H1 (cell line): ENCODE measurements around the gene DLL1. TPM values are rescaled to one million over a fixed set of nuclear protein-coding genes. Genes with fewer than 3 reads are reported as not detected.

Experiments used
- CTCF ChIA-PET: fragments of 300-600 bp; sonication (Branson Sonifier 250); formaldehyde crosslinking; loops from one replicate; lab custom pipeline; 2021; ENCODE audit not compliant: partially characterized antibody; lab: Charles Lee
- POLR2A ChIA-PET: fragments of 300-600 bp; sonication (Branson Sonifier 250); formaldehyde crosslinking; loops from one replicate; lab custom pipeline; 2021; ENCODE audit warnings: inconsistent platforms; ENCODE audit not compliant: partially characterized antibody; lab: Charles Lee
- DNase-seq, 2 experiments: peaks; one replicate each; pipeline versions ENCODE4 v3.0.0 to v3.0.0-alpha.2; 2010 to 2022; ENCODE audit warnings: low spot score in 2 of 2, low read depth in 1 of 2, mixed read lengths in 1 of 2
- FAIRE-seq: peaks from 2 replicates; lab custom pipeline; 2011; peaks lifted over from hg19 to GRCh38; lab: Jason Lieb, UNC
- H2AFZ ChIP-seq: 2 replicates; pipeline ENCODE4 v1.8.1; 2012; ENCODE audit warnings: low read length, inconsistent platforms
- H2AK5ac ChIP-seq: 2 replicates; pipeline ENCODE4 v1.6.1; 2013; ENCODE audit warnings: low read depth, low read length
- H2BK120ac ChIP-seq: replicated peaks from 2 replicates; pipeline ENCODE3; 2013; ENCODE audit warnings: low read depth, low read length, inconsistent platforms
- H2BK12ac ChIP-seq: 2 replicates; pipeline ENCODE4 v1.6.1; 2013; ENCODE audit warnings: low read depth, low read length
- H2BK15ac ChIP-seq: 2 replicates; pipeline ENCODE4 v1.6.1; 2013; ENCODE audit warnings: low read length
- H2BK20ac ChIP-seq: 2 replicates; pipeline ENCODE4 v1.6.1; 2013; ENCODE audit warnings: low read length
- H2BK5ac ChIP-seq: 2 replicates; pipeline ENCODE4 v1.6.1; 2013; ENCODE audit warnings: low read depth, low read length
- H3K14ac ChIP-seq: 2 replicates; pipeline ENCODE4 v1.6.1; 2013; ENCODE audit warnings: inconsistent platforms; ENCODE audit not compliant: insufficient read length
- H3K18ac ChIP-seq: 2 replicates; pipeline ENCODE4 v1.6.1; 2013; ENCODE audit warnings: low read length; ENCODE audit errors: extremely low read depth
- H3K23ac ChIP-seq: 2 replicates; pipeline ENCODE4 v1.6.1; 2013; ENCODE audit warnings: inconsistent platforms; ENCODE audit not compliant: insufficient read length
- H3K23me2 ChIP-seq: 2 replicates; pipeline ENCODE4 v1.6.1; 2013; ENCODE audit warnings: low read depth, low read length
- H3K27ac ChIP-seq: 2 replicates; pipeline ENCODE4 v1.6.1; 2011; ENCODE audit warnings: low read depth, low read length, inconsistent platforms
- H3K27me3 ChIP-seq, 4 experiments: replicated peaks in 1 of 4; 1 replicate in 1 of 4; 2 replicates in 3 of 4; pipeline versions ENCODE4 v1.6.1 to v1.8.1; 2011 to 2013; ENCODE audit warnings: low read length in 3 of 4, mild to moderate bottlenecking in 3 of 4, inconsistent platforms in 2 of 4, mixed read lengths in 2 of 4, moderate library complexity in 1 of 4; ENCODE audit not compliant: control insufficient read depth in 3 of 4, insufficient read depth in 3 of 4; ENCODE audit errors: extremely low read depth in 1 of 4
- H3K36me3 ChIP-seq, 4 experiments: 2 replicates each; pipeline versions ENCODE4 v1.6.1 to v1.8.1; 2011 to 2013; ENCODE audit warnings: mild to moderate bottlenecking in 4 of 4, low read length in 3 of 4, moderate library complexity in 2 of 4, control low read depth in 1 of 4, inconsistent platforms in 1 of 4; ENCODE audit not compliant: insufficient read depth in 4 of 4, control insufficient read depth in 2 of 4
- H3K4ac ChIP-seq: replicated peaks from 2 replicates; pipeline ENCODE3; 2013; ENCODE audit warnings: low read length, low read depth, mixed read lengths, inconsistent platforms; ENCODE audit not compliant: insufficient read length
- H3K4me1 ChIP-seq, 4 experiments: replicated peaks in 1 of 4; 1 replicate in 1 of 4; 2 replicates in 3 of 4; pipeline versions ENCODE4 v1.6.1 to v1.8.1; 2011 to 2013; ENCODE audit warnings: low read length in 3 of 4, inconsistent platforms in 2 of 4, mixed read lengths in 1 of 4; ENCODE audit not compliant: insufficient read depth in 4 of 4, control insufficient read depth in 3 of 4
- H3K4me2 ChIP-seq, 2 experiments: 2 replicates each; pipeline versions ENCODE4 v1.6.1 to v1.8.1; 2011 to 2013; ENCODE audit warnings: low read depth in 2 of 2, low read length in 2 of 2, control low read depth in 1 of 2, inconsistent platforms in 1 of 2, mild to moderate bottlenecking in 1 of 2; ENCODE audit not compliant: insufficient read depth in 1 of 2
- H3K4me3 ChIP-seq, 4 experiments: fragments of 200-600, 300-600 bp in 1 of 4; sonication (generic), shearing (Covaris generic), sonication (Bioruptor Twin) in 1 of 4; 2 replicates each; pipeline versions ENCODE4 v1.5.1 to v1.8.1; 2011 to 2016; ENCODE audit warnings: low read length in 4 of 4, low read depth in 3 of 4, control low read depth in 2 of 4, inconsistent platforms in 2 of 4, mild to moderate bottlenecking in 2 of 4, mixed read lengths in 1 of 4, moderate library complexity in 1 of 4; ENCODE audit not compliant: insufficient read depth in 2 of 4; ENCODE audit errors: extremely low read depth in 1 of 4
- H3K56ac ChIP-seq: replicated peaks from 2 replicates; pipeline ENCODE3; 2013; ENCODE audit warnings: low read depth, mild to moderate bottlenecking, mixed read lengths, low read length, inconsistent platforms; ENCODE audit not compliant: insufficient read length
- H3K79me1 ChIP-seq: 2 replicates; pipeline ENCODE4 v1.6.1; 2013; ENCODE audit warnings: low read depth, low read length, control low read depth
- H3K79me2 ChIP-seq, 2 experiments: 2 replicates each; pipeline versions ENCODE4 v1.6.1 to v1.8.1; 2012 to 2013; ENCODE audit warnings: low read length in 2 of 2, mild to moderate bottlenecking in 2 of 2, inconsistent platforms in 1 of 2; ENCODE audit not compliant: insufficient read depth in 2 of 2, control insufficient read depth in 1 of 2
- H3K9ac ChIP-seq, 4 experiments: replicated peaks in 1 of 4; 1 replicate in 1 of 4; 2 replicates in 3 of 4; pipeline versions ENCODE4 v1.6.1 to v1.8.1; 2011 to 2013; ENCODE audit warnings: low read depth in 3 of 4, low read length in 3 of 4, control low read depth in 2 of 4, mild to moderate bottlenecking in 2 of 4, moderate library complexity in 2 of 4, inconsistent platforms in 1 of 4; ENCODE audit errors: extremely low read depth in 1 of 4
- H3K9me3 ChIP-seq, 2 experiments: 2 replicates each; pipeline versions ENCODE4 v1.6.1 to v1.8.1; 2012 to 2013; ENCODE audit warnings: mild to moderate bottlenecking in 2 of 2, moderate library complexity in 2 of 2, control low read depth in 1 of 2, inconsistent platforms in 1 of 2, low read depth in 1 of 2, low read length in 1 of 2, mixed read lengths in 1 of 2; ENCODE audit not compliant: insufficient read depth in 2 of 2
- H4K20me1 ChIP-seq, 2 experiments: replicated peaks in 1 of 2; 2 replicates each; pipeline versions ENCODE3 to v1.8.1; 2011 to 2013; ENCODE audit warnings: inconsistent platforms in 2 of 2, low read length in 2 of 2, mild to moderate bottlenecking in 1 of 2; ENCODE audit not compliant: insufficient read depth in 2 of 2, control insufficient read depth in 1 of 2
- H4K5ac ChIP-seq: 2 replicates; pipeline ENCODE4 v1.6.1; 2013; ENCODE audit warnings: low read length, low read depth, mixed read lengths, inconsistent platforms; ENCODE audit not compliant: insufficient read length
- H4K8ac ChIP-seq: 2 replicates; pipeline ENCODE4 v1.8.0; 2013; ENCODE audit warnings: mild to moderate bottlenecking, moderate library complexity, low read length, inconsistent platforms; ENCODE audit not compliant: insufficient read depth; ENCODE audit errors: extremely low read depth
- H4K91ac ChIP-seq: replicated peaks from 2 replicates; pipeline ENCODE3; 2013; ENCODE audit warnings: low read length, mixed read lengths, inconsistent platforms; ENCODE audit not compliant: insufficient read length
- FOSL1 ChIP-seq: IDR thresholded peaks from 2 replicates; pipeline ENCODE4 v1.6.1; 2011; ENCODE audit warnings: mild to moderate bottlenecking, low read depth, low read length, moderate library complexity; ENCODE audit not compliant: insufficient read depth
- MAFK ChIP-seq: IDR thresholded peaks from 2 replicates; pipeline ENCODE4 v1.6.1; 2012; ENCODE audit warnings: low read depth, mild to moderate bottlenecking, improper control_type of control experiment, low read length
- WGBS, 2 experiments: shearing (Covaris generic) in 1 of 2; methylation state at CpG; one replicate each; pipeline versions ENCODE4 v1.1.6 to v1.1.7; 2013 to 2015; ENCODE audit warnings: low lambda C conversion rate in 2 of 2, mixed read lengths in 2 of 2, inconsistent platforms in 1 of 2, low coverage in 1 of 2, missing lambda C conversion rate in 1 of 2; ENCODE audit not compliant: insufficient replicate concordance in 2 of 2, insufficient coverage in 1 of 2, insufficient read length in 1 of 2; ENCODE audit errors: extremely low coverage in 1 of 2, missing lambda C conversion rate in 1 of 2; 5-methylcytosine and 5-hydroxymethylcytosine counted together
- polyA plus RNA-seq, 7 experiments: library from polyadenylated mRNA; depleted of rRNA in 3 of 7; stranded (reverse) in 5 of 7; unstranded in 2 of 7; fragments of >200 nt in 5 of 7; fragments of 200-250 nt in 2 of 7; gene quantifications; 1 replicate in 5 of 7; 2 replicates in 1 of 7; 4 replicates in 1 of 7; pipeline versions ENCODE4 v1.2.1 to v1.2.3, GENCODE V29; 2011 to 2013; ENCODE audit warnings: missing spikeins in 2 of 7, mixed read lengths in 2 of 7
- total RNA-seq: library from RNA; stranded (reverse); fragmentation: NEBNext Ultra II Directional; extraction: Animal tissue kit (Norgen Biotek cat#: 25700); gene quantifications from 2 replicates; pipeline ENCODE4 v1.2.1, GENCODE V29; 2021

The DLL1 gene
- total and polyA plus RNA-seq, 2 of the 8 experiments (the other 6 are each of a cell fraction or from before 2014, with no cell fraction given): 1.7 to 3.8 TPM

DNA sequence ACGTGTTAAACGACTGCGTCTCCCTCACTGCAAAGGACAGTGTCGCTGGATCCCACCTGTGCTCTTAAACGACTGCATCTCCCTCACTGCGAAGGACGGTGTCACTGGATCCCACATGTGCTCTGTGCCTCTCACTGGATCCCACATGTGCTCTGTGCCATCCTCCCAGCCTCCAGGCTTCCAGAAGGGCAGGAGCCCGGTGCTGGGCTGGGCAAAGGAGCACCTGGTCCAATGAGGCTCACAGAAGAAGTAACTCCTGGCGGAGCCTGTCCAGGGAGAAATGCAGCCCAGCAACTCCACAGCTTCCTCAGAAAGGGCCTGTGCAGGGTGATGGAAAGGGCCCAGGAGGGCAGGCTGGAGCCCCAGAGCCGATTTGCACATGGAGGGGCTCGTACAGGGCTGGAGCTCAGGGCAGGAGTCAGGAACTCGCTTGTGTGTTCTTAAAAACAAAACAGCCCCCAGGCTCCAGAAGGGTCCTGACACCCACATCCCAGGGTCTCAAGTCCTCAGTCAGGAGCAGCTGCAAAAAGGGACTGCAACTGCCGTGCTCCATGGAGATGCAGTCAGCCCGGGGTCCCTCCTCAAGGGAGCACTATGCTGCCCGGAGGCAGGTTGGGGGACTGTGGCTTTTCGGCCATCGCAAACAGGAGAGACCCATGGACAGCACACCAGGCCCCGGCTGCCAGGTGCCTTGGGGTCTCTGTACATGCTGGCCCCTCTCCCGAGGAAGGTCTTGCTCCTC, 52.7 kb downstream of the DLL1 start:
- Histone ChIP-seq H3K27ac (no peak overlapping the region), H3K56ac (no peak overlapping the region), H2BK15ac (peak overlapping the region; percentile 53; the same call in 1 of the 2 replicates), H3K18ac (no peak overlapping the region), H3K4me3 (no peak overlapping the region), H2BK20ac (no peak overlapping the region), H3K23ac (no peak overlapping the region), H2BK120ac (no peak overlapping the region), H3K79me2 (no peaks in the 10 kb centered on the region), H4K20me1 (no peaks in the 10 kb centered on the region), H4K91ac (no peak overlapping the region), H3K4me1 (peaks cover 0 to 6% (median 3%) of the 10 kb centered on the region in 4 experiments; a peak in 5 of 7 replicates), H3K36me3 (no peaks in the 10 kb centered on the region), H3K4me2 (no peak overlapping the region), H4K5ac (no peak overlapping the region), H3K27me3 (no peaks in the 10 kb centered on the region), H3K4ac (no peak overlapping the region), H2BK12ac (no peak overlapping the region), H3K9ac (no peak overlapping the region), H3K79me1 (no peaks in the 10 kb centered on the region), H3K14ac (no peak overlapping the region), H2BK5ac (no peak overlapping the region), H2AFZ (no peak overlapping the region), H4K8ac (no peak overlapping the region; the same call in 1 of the 2 replicates), H3K23me2 (no peaks in the 10 kb centered on the region), H2AK5ac (no peak overlapping the region), H3K9me3 (no peaks in the 10 kb centered on the region)
- no peak for TF ChIP-seq MAFK
- TF ChIP-seq FOSL1: no peak
- FAIRE-seq (no peak), DNase-seq (no peak)
- CTCF ChIA-PET: interaction anchor here (1.0 kb wide), 1 partner anchor 8 kb away, joined by 4 read pairs; no protein-coding TSS in a partner anchor
- POLR2A ChIA-PET: no interaction called here
- 93% methylated on average over 18 of the region's 19 CpGs; no CpG with 5 or more reads in 1 of the 2 experiments for WGBS, 2 experiments
